Right hindlimb (tissue), 1 donor: ENCODE results near the gene C8A.

ENCODE experiments used
- DNase-seq: peaks from one replicate; pipeline ENCODE4 v3.0.0-alpha.2; 2018

The C8A gene

DNA sequence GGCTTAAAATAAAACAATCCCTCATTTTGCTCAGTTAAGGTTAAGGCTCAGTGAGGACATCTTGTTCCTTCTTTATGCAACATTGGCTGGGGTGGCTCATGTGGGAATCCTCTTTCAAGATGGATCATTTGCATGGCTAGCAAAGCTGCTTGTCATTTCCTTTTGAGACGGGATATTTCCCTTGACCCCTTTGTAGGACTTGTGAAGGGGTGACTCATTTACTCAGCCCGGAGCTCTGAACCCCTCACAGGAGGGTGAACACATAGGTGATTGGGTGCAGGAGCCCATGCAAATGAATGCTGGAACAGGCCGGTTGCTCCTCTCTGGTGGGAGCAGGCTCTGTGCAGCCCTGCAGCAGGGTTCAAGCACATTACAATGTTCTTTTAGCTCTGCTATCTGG, 15.8 kb upstream of the C8A start:
- no peak for DNase-seq

GRCh38 chr1:56843544-56843943, 11.1 kb upstream of the C8A start:
- DNase-seq, result no peak

GRCh38 chr1:56844545-56845136, 10.0 kb upstream of the C8A start:
- no peak for DNase-seq

GRCh38 chr1:56845343-56845742, 9.3 kb upstream of the C8A start:
- DNase-seq, result no peak

DNA sequence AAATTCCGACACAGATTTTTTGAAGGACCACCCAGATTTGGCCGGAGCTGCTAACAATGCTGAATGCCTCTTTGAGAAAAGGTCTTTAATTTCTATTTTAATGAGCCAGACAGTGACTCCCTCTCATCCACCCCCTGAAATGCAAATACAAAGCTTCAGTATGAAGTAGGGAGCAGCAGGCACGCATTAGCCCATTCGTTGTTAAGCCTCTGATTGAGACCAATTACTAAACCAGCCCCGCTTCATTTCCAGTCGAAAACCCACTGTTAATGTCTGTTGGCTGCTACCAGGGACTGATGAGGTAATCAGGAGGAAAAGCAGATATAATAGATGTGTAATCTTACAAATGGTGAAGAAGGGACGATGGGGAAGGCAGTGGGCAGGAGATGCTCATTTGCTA, 4.8 kb upstream of the C8A start:
- no peak for DNase-seq

- DNase-seq, result no peak
These were observed 4.2 kb upstream of the C8A start for GRCh38 chr1:56850411-56850810.

DNA sequence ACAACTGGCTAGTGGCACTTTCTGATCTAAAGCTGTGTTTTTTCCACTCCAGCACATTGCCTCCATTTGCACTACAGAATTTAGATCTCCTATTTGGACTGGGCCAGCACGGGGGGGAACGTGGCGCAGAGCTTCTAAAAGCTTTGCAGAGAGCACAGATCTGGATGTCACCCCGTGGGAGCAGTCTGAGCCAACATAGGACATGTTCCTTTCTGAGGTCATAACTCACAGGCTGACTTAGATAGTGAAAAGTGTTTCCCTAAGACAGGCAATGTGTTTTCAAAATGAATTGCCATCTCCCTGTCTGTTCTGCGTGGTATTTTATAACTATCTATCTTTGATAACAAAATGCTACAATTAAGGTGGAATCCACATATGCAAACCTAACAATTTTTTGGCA, 3.7 kb upstream of the C8A start:
- no peak for DNase-seq

DNA sequence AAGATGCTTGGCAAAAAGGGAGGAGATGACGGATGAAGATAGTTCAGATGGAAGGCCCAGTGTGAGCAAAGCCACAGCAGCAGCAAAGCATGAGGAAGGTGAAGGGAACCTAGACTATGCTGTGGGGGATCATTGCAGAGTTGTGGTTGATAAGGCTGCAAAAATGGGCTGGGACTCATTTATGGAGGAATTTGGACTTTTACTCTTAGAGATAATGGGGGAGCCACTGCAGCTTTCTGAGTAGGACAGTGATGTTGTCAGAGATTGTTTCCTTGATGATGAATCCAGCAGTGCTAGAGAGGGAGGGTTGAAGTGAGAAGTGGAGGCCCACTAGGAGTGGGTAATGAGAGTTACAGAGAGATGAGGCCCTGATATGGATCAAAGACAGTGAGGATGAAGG, 2.1 kb upstream of the C8A start:
- no peak for DNase-seq

DNA sequence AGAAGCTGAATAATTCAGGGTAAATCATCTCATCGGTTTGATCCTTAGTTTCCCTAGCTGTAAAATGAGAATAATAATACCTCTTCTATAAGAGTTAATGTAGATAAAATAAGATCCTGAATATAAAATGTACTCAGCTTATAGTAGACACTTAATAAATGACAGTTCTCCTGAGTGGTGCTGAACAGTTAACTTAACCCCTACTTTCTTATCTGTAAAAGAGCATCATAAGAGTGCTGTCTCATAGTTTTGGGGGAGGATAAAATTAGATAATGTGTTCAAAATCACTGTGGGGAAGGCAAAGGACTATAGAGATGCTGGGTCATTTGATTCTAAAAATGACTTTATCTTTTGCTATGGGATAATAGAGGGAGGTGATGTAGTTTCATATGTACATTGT, 593 bp downstream of the C8A start:
- no peak for DNase-seq

GRCh38 chr1:56856186-56856585, 1.6 kb downstream of the C8A start:
- no peak for DNase-seq

DNA sequence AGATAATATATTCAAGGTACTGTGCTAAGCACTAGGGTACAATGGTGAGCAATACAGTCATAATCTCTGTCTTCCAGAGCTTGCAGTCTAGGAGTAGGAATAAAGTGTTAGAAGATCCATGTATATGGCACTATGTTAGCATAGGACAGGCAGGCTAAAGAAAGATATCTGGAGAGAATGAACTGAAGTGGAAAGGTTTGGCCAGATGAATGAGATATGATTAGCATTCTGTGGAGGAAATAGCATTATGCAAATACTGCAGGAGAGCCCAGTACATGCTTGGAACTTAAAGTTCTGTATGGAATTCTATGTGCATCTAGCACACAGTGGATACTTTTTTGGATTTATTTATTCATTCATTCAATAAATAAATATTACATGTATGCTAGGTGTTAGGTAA, 4.7 kb downstream of the C8A start:
- DNase-seq, result no peak

DNA sequence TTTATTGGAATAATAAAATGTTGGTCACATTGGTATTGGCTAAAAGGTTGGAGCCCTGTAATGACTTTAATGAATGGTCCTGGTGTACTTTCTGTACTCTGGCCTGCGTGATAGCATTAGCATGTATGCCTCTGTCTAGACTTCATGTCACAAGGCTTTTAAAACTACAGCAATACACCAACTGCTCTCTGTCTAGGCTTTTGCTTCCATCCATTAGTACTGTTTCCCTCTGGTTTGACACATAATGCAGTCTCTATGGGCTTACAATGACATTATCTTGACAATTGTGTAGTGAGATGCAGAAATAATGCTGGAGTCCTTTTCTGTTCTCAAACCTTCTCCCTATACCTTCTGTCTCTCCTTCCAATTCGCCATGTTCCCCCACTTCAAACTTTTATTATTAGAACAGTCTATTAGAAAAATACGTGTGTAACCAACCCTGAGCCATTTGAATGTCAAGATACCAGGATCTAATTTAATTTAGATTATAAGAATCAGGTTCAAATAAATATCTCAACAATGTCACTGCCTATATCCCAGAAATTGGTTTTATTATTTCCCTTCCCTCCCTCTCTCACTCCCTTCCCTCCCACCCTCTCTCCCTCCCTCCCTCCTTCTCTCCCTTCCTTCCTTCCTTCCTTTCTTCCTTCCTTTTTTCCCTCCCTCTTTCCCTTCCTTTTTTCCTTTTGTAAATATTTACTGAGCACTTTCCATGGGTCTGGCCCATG, 8.8 kb downstream of the C8A start:
- no peak for DNase-seq

DNA sequence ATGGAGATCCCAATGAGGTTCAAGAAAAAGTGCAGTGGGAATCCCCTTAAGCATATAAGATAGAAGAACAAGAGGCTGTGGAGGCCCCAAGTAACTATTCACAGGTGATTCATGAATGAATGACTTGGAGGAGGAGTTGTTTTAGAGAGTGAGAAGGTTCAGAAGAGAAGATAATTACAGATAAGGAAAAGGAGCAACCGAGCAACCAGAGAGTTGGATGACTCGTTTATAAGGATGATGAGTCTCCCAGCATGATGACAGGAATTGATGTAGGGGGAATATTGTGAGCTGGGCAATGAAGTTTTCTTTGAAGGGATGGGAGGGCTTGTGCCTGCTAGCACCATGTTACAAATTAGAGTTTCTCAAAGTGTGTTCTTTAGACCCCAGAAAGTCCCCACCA, 9.8 kb downstream of the C8A start:
- DNase-seq, result no peak

DNA sequence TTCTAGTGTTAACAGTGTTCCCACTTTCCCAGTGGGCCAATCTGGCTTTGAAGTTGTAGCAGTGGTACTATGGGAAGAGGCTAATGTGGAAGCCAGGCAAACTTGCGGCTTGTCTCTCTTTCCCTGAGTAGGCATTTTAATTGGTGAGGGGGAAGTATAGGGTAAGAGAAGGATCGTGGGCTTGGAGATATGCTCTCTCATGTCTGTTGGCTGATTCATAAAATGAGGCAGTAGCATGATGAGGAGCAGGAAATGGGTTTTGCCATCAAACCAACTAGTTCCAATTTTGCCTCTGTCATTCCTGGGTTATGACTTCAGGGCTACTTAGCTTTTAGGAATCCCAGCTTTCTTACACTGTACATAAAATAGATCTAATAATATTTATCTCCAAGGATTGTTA, 12.1 kb downstream of the C8A start:
- no peak for DNase-seq

DNA sequence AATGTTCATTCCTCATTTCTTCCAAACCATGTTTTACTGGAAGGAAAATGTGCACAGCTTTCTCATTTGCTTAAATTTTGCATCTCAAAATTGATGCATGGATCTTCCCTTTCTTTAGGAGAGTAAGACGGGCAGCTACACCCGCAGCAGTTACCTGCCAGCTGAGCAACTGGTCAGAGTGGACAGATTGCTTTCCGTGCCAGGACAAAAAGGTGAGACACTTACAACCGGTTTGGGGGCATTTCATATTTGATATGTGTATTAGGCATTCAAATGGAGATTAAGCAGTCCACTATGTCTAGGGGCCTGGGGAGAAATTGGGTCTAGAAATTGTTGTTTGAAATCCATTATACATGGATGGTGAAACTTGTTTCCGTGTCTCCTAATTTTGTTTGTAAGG, 12.9 kb downstream of the C8A start:
- no peak for DNase-seq

GRCh38 chr1:56868761-56869160, 14.2 kb downstream of the C8A start:
- no peak for DNase-seq

DNA sequence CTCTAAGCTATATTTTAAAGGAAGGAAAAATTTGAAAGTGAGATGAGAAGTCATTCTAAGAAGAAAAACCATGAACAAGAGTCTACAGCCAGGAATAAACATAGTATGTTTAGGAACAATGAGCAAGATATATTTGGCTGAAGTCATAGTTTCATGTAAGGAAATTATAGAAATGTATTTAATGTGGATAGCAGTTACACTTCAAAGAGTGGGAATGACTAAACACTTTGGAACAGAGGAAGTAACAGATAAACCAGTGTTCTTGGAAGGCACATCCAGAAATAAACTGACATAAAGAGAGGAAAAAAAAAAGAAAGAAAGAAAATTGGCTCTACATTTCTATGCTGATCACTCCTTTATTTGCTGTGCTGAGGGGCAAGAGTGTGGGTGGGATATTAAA, 18.0 kb downstream of the C8A start:
- DNase-seq, result no peak

DNA sequence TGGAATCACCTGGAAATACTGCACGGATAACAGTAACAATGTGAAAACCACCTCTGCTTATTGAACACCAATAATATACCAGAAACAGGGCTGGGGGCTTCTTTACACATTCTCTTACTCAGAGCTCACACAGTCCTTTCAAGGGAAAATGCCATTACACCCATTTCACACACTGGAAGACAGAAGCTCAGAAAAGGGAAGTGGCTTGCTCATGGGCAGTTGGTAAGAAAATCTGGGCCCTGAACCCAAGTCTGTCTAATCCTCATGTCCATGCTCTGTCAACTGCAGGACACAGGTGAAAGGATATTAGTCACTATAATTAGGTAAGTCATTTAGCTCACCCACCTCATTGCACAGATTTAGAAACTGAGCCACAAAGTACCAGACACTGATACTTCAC, 18.6 kb downstream of the C8A start:
- no peak for DNase-seq

DNA sequence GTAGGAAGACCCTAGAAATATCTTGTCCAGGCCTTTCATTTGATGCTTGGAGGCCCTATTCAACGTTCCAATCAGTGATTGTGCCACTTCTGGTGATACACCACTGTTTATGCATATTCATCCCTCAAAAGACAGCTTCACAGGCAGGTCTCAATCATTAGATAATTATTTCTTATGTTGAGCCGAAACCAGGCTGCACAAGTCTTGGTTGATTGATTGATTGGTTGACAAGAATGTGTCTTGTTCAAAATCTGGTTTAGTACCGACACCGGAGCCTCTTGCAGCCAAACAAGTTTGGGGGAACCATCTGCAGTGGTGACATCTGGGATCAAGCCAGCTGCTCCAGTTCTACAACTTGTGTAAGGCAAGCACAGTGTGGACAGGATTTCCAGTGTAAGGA, 20.1 kb downstream of the C8A start:
- DNase-seq, result no peak

GRCh38 chr1:56877973-56878372, 23.4 kb downstream of the C8A start:
- DNase-seq, result no peak

DNA sequence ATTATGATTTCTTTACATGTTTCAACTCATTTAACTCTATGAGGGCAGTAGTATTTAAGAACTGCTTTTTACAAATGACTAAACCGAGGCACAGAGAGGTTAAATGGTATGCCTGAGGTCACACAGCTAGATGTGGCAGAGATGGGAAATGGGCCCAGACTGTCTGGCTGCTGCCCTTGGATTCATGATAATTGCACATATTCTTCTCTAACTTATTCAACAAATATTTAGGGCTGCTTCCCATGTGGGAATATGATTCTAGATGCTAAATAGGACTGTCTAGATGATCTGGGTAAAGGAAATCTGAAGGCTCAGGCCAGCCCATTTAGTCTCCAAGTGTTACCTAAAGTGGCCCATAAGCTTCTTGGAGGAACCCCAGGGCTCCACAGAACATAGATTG, 26.2 kb downstream of the C8A start:
- no peak for DNase-seq

GRCh38 chr1:56881417-56881816, 26.8 kb downstream of the C8A start:
- no peak for DNase-seq

DNA sequence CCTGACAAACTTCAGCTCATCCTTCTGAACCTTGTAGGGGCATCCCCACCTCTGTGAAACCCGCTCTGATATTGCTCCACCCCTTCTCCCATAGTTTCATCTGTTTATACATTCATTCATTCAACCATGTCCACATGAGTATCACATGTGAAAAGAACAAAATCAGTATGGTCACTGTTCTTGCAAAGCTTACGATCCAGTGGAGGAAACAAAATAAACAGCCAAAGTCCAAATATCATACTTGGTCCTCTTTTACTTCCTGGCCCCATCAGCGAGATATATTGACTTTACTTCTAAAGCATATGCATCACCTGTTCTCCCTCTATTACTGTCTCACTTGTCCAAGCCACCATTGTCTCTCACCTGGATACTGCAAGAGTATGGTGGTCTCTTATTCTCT, 35.6 kb downstream of the C8A start:
- DNase-seq, result no peak

DNA sequence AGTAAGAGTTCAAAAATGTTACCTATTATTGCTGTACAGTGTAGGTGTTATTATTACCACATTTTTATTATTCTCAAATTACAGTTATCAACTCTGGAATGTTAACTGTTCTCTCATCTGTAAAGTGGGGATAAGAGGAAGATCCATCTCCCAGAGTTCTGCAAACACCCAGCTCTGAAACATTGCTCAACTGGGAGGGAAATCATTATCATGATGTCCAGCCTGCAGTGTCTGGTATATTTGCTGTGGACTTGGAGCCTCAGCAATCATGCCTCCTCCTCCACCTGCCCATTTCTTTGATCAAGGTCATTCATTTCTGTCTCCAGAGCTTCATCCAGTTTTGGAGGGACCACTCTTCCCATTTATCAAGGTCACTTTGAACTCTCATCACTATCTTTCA, 39.4 kb downstream of the C8A start:
- DNase-seq, result no peak
